ENCODE measurements around the gene LDB3. TPM values are rescaled to one million over a fixed set of nuclear protein-coding genes. Genes with fewer than 3 reads are reported as not detected.

Gene LDB3
- total RNA-seq, 3 donors from 2014 or later = 0.03 to 0.24 TPM; not detected in 1

DNA sequence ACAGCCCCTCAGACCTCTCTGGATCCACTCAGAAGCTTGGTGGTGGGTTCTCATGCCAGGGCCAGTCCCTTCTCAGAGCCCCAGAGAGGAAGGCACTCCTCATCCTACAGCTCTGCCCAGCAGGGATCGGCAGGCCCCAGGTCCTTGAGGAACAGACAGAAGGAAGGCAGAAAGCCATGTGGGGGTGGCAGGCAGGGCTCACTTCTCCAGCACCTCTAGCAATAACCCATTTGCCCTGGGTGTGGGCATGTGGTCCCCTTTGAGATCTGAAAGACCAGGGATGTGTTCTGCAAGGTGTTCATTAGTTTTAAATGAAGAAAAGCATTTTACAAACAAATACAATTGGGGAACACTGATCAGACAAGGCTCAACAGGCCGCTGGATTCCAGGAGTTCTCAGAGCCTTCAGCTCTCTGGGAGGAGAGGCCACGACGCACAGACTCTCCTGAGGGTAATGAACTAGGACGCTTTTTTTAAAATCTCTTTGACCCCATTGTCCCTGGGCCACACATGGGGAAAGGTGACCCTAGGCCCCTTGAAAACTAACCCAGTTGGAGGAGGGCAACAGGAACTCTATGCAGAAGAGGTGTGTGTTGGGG, 40.6 kb downstream of the LDB3 start:
- DNase-seq = no peak
- Mint-ChIP-seq H3K9me3 (no peaks in the 10 kb centered on the region), H3K4me3 (no peak overlapping the region), H3K36me3 (ENCODE audit: insufficient read depth) (no peaks in the 10 kb centered on the region), H3K4me1 (ENCODE audit: low read depth) (peaks cover 11% of the 10 kb centered on the region), H3K27me3 (ENCODE audit: low read depth) (no peaks in the 10 kb centered on the region)
- ATAC-seq = no peak

DNA sequence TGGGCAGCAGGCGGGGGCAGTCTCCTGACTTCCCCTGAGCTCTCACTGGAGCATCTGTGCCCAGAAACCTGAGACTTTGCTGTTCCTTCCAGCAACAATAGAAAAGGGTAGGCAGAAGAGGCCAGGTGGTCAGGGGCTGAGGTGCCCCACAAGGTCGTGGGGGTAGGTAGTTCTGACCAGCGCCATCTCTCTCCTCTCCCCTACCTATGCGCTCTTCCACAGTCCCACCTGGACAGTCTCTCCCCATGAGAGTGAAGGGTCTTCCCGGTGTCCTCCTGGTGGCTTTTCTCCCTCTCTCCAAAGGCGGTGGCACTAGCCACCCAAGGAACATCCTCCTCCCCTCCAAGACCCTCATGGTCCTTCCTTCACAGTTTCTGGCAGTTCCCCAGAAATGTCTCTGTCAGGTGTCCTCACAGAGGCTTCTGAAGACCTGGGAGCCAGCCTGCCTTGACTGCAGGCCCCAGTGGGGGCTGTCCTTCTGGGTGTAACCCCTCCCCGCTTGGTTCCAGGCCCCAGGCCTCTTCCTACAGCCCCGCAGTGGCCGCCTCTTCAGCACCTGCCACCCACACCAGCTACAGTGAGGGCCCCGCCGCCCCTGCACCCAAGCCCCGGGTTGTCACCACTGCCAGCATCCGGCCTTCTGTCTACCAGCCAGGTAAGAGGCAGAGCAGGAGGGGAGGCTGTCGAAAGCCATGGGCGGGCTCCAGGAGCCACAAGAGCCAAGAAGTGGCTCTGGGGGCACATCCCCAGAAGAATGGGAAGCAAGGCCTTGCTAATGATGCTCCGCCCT, 41.3 kb downstream of the LDB3 start:
- Mint-ChIP-seq H3K36me3 (ENCODE audit: insufficient read depth) (no peaks in the 10 kb centered on the region), H3K9me3 (no peaks in the 10 kb centered on the region), H3K4me3 (peak overlapping the region; percentile 86), H3K27me3 (ENCODE audit: low read depth) (no peaks in the 10 kb centered on the region), H3K4me1 (ENCODE audit: low read depth) (peaks cover 11% of the 10 kb centered on the region)
- no peak for DNase-seq
- no peak for ATAC-seq

DNA sequence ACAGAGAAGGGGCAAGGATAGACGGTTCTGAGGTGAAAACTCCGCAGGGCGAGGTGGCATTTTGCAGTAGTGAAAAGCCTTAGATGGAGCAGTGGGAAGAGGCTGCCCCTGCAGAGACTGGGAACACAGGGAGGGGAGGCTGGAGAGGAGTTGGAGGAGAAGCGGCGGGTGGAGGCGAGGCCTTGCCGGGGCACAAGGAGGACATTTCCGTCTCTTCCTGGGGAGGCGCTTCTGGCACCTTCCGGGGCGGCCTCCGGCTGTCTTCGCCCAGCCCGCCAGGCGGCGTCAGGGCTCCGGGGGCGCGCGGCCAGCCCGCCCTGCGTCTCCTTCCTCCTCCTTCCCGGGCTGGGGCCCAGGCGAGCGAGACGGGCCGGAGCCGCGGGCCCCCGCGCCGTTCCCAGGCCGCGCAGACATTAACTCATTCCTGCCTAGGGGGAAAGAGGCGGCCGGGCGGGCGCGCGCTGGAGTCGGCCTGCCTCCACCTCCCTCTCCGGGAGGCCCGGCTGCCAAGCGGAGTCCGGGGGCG, 42.7 kb downstream of the LDB3 start:
- ATAC-seq = peak; percentile 93 to 94
- Mint-ChIP-seq H3K27me3 (ENCODE audit: low read depth) (no peaks in the 10 kb centered on the region), H3K9me3 (no peaks in the 10 kb centered on the region), H3K4me3 (peak overlapping the region; percentile 86), H3K36me3 (ENCODE audit: insufficient read depth) (no peaks in the 10 kb centered on the region), H3K4me1 (ENCODE audit: low read depth) (peaks cover 11% of the 10 kb centered on the region)
- DNase-seq = peak; percentile 79

DNA sequence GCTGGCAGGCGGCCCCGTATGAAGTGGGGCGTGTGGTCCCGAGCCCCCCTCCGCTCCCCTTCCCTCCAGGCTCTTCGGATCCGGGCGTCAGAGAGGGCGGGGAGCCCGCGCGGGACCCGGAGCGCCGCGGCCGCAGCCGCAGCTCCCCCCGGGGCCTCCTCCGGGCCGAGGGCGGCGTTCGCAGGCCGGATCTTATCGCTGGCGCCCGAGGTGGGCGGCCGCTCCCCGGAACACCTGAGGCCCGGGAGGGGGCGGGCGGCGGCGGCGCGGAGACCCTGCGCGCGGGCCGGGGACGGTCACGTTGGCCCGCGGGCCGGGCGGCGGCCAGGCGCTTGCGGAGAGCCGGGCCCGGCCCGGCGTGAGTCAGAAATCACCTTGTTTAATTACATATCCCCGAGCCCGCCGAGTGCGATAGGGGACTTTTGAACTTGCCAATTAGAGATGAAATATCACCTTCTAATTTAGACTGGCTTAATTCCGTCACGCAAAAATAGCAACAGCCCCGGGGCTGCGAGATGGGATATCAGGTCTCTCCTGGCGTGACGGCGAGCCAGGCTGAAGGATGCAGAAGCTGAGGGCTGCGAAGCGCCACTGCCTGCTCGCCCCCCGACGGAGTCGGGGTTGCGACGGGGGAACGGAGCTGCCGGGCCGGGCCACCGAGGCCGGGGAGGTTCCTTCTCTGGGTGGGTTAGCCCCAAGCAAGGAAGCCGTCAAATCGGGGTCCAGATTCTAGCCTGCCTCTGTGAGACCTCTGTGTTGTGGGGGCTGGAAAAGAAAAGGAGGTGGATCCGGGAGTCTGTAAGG, 43.4 kb downstream of the LDB3 start:
- Mint-ChIP-seq H3K4me1 (ENCODE audit: low read depth) (peaks cover 11% of the 10 kb centered on the region), H3K9me3 (no peaks in the 10 kb centered on the region), H3K4me3 (peak overlapping the region; percentile 82), H3K27me3 (ENCODE audit: low read depth) (no peaks in the 10 kb centered on the region), H3K36me3 (ENCODE audit: insufficient read depth) (no peaks in the 10 kb centered on the region)
- DNase-seq (peak; percentile 36), ATAC-seq (peak; percentile 64)

DNA sequence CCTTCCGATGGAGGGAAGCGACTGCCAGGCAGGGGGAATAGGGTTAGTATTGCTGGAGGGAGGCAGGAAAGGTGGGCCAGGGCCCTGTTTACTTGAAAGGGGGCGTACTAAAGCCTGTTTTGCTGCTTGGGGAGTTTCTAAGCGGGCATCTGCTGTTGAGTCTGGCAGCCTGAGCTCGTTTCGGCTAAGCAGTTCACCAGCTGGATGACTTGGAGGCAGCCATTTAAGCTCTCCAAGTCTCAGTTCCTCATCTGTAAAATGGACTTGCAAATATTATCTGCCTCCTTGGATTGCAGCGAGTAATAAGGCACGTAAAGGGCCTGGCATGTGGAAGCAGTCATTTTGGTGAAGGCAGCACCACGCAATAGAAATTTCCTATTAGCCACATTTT, 44.0 kb downstream of the LDB3 start:
- H3K9me3 Mint-ChIP-seq = no peaks in the 10 kb centered on the region
- ATAC-seq (no peak), DNase-seq (no peak)
- H3K4me3 Mint-ChIP-seq = peak overlapping the region; percentile 82
- H3K36me3 Mint-ChIP-seq (ENCODE audit: insufficient read depth) = no peaks in the 10 kb centered on the region
- H3K27me3 Mint-ChIP-seq (ENCODE audit: low read depth) = no peaks in the 10 kb centered on the region
- H3K4me1 Mint-ChIP-seq (ENCODE audit: low read depth) = peaks cover 11% of the 10 kb centered on the region

DNA sequence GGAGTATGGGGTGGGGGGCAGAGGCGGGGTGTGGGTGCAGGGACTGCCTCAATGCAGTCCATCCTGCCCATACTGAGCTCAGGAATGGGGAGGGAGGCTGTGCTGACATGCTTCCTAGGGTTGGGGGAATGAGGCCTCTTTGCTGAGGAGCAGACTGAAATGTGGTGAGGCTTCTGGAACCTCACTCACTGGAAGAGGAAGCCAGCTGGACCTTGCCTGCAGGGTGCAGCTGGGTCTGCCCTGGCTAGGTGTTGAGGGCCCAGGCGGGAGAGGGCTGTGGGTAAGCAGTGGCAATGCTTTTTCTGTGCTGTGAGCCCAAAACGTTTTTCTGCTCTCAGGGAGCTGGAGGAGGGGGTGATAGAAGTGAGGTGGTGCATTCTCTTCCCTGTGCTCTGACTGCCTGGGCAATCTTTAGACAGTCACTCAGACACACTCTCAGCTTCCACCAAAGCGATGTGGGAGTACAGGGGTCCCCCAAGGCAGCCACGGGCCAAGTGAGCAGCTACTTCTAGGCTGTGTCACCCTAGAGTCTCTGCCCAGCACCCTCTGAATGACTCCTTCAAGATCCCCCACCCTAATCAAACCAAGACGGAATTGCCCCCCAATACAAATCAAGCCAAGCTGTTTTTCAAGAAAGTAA, 47.0 kb downstream of the LDB3 start:
- ATAC-seq = no peak
- no peaks in the 10 kb centered on the region for H3K9me3 Mint-ChIP-seq
- H3K27me3 Mint-ChIP-seq (ENCODE audit: low read depth) = no peaks in the 10 kb centered on the region

DNA sequence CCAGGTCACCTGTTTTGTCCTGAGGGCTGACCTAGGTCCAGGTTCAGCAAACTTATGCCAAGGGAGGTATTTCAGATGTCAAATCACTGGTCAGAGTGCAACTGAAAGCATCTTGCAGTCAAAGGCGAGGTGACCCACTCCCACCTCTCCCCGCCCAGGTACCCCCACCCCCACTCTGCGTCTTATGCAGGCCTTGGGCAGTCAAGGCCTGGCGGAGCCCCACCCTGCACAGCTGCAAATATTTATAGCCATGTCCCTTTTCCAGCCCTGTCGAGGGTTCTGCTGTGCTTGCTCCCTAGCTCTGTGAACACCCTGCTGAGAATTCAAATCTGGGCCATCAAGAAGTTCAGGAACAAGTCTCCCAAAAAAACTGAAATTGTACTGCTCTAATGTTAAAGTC, 47.5 kb downstream of the LDB3 start:
- no peak for ATAC-seq
- Mint-ChIP-seq H3K4me3 (no peak overlapping the region), H3K9me3 (no peaks in the 10 kb centered on the region), H3K36me3 (ENCODE audit: insufficient read depth) (no peaks in the 10 kb centered on the region), H3K4me1 (ENCODE audit: low read depth) (peaks cover 5% of the 10 kb centered on the region), H3K27me3 (ENCODE audit: low read depth) (no peaks in the 10 kb centered on the region)
- DNase-seq = no peak

More for the DNA sequence above, 47.0 kb downstream of the LDB3 start:
- no peak for DNase-seq
- no peaks in the 10 kb centered on the region for H3K36me3 Mint-ChIP-seq (ENCODE audit: insufficient read depth)
- peaks cover 9% of the 10 kb centered on the region for H3K4me1 Mint-ChIP-seq (ENCODE audit: low read depth)
- H3K4me3 Mint-ChIP-seq = no peak overlapping the region

DNA sequence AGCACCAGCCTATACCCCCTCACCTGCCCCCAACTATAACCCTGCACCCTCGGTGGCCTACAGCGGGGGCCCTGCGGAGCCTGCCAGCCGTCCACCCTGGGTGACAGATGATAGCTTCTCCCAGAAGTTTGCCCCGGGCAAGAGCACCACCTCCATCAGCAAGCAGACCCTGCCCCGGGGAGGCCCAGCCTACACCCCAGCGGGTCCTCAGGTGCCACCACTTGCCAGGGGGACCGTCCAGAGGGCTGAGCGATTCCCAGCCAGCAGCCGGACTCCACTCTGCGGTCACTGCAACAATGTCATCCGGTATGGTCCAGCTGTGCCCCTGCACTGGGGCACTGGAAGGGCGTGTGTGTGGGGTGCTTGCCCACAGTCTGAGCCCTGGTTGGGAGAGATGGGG, 48.2 kb downstream of the LDB3 start:
- Mint-ChIP-seq H3K4me1 (ENCODE audit: low read depth) (peaks cover 3% of the 10 kb centered on the region), H3K4me3 (no peak overlapping the region), H3K36me3 (ENCODE audit: insufficient read depth) (no peaks in the 10 kb centered on the region), H3K9me3 (no peaks in the 10 kb centered on the region), H3K27me3 (ENCODE audit: low read depth) (no peaks in the 10 kb centered on the region)
- ATAC-seq (no peak), DNase-seq (no peak)

DNA sequence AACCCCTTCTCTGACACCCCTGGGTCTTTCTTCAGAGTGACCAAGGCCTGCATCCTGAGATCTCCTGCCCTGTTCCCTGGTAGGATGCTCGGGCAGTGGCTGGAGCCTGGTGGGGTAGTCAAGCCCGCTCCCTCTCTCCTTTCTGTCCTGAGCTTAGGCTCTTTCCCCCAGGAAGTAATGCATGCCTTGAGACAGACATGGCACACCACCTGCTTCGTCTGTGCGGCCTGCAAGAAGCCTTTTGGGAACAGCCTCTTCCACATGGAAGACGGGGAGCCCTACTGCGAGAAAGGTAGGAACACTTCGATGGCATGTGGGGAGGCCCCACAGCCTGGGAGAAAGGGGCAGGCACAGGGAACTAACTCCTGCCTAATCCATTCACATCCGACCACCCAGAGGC, 50.2 kb downstream of the LDB3 start:
- Mint-ChIP-seq H3K9me3 (no peaks in the 10 kb centered on the region), H3K27me3 (ENCODE audit: low read depth) (no peaks in the 10 kb centered on the region)
- ATAC-seq = no peak

DNA sequence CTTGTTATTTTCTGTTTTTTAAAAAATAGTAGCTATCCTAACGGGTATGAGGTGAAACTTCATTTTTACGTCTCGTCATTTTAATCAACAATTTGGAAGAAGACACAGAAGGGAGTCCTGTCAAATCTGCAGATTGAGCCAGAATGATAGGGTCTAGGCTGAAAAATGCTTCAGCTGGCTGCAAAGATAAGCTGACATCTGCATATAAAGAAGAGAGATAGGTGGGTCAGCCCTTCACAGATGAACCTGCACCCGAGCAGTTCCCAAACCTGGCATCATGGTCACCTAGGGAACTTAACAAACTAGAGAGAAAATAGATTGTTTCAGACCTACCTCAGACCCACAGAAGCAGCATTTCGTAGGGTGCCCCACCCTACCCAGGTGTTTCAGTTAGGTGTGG, 52.9 kb downstream of the LDB3 start:
- Mint-ChIP-seq H3K4me3 (no peak overlapping the region), H3K4me1 (ENCODE audit: low read depth) (peaks cover 7% of the 10 kb centered on the region), H3K9me3 (no peaks in the 10 kb centered on the region), H3K36me3 (ENCODE audit: insufficient read depth) (no peaks in the 10 kb centered on the region), H3K27me3 (ENCODE audit: low read depth) (no peaks in the 10 kb centered on the region)
- ATAC-seq (no peak), DNase-seq (no peak)

More for the DNA sequence above, 50.2 kb downstream of the LDB3 start:
- no peak overlapping the region for H3K4me3 Mint-ChIP-seq
- no peaks in the 10 kb centered on the region for H3K36me3 Mint-ChIP-seq (ENCODE audit: insufficient read depth)
- no peak for DNase-seq
- peaks cover 7% of the 10 kb centered on the region for H3K4me1 Mint-ChIP-seq (ENCODE audit: low read depth)

DNA sequence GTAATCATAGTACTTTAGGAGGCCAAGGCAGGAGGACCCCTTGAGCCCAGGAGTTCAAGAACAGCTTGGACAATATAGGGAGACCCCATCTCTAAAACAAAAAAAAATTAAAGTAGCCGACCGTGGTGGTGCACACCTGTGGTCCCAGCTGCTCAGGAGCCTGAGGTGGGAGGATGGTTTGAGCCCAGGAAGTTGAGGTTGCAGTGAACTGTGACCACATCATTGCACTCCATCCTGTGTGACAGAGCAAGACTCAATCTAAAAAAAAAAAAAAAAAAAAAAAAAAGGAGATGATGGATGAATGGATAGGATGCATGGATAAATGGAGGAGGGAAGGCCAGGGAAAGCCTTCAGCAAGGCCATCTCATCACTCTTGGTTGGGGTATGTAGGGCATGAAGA, 54.7 kb downstream of the LDB3 start:
- H3K4me1 Mint-ChIP-seq (ENCODE audit: low read depth) = peaks cover 7% of the 10 kb centered on the region
- no peak for DNase-seq
- peaks cover 2% of the 10 kb centered on the region for H3K27me3 Mint-ChIP-seq (ENCODE audit: low read depth)
- no peak for ATAC-seq
- no peaks in the 10 kb centered on the region for H3K9me3 Mint-ChIP-seq
- H3K4me3 Mint-ChIP-seq = no peak overlapping the region
- H3K36me3 Mint-ChIP-seq (ENCODE audit: insufficient read depth) = no peaks in the 10 kb centered on the region

DNA sequence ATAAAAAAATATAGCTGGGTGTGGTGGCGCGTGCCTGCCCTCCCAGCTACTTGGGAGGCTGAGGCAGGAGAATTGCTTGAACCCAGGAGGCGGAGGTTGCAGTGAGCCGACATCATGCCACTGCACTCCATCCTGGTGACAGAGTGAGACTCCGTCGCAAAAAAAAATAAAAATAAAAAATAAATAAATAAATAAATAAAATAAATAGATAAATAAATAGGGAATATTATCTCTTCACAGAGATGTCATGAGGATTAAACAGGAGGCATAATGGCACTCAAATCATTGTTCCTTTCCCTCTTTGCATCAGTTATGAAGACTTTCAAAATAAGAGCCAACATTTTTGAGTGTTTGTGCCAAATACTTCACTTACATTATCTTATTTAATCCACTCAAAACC, 56.1 kb downstream of the LDB3 start:
- Mint-ChIP-seq H3K4me1 (ENCODE audit: low read depth) (peaks cover 7% of the 10 kb centered on the region), H3K27me3 (ENCODE audit: low read depth) (peaks cover 4% of the 10 kb centered on the region), H3K4me3 (no peak overlapping the region), H3K9me3 (no peaks in the 10 kb centered on the region), H3K36me3 (ENCODE audit: insufficient read depth) (no peaks in the 10 kb centered on the region)
- no peak for DNase-seq
- ATAC-seq = no peak

DNA sequence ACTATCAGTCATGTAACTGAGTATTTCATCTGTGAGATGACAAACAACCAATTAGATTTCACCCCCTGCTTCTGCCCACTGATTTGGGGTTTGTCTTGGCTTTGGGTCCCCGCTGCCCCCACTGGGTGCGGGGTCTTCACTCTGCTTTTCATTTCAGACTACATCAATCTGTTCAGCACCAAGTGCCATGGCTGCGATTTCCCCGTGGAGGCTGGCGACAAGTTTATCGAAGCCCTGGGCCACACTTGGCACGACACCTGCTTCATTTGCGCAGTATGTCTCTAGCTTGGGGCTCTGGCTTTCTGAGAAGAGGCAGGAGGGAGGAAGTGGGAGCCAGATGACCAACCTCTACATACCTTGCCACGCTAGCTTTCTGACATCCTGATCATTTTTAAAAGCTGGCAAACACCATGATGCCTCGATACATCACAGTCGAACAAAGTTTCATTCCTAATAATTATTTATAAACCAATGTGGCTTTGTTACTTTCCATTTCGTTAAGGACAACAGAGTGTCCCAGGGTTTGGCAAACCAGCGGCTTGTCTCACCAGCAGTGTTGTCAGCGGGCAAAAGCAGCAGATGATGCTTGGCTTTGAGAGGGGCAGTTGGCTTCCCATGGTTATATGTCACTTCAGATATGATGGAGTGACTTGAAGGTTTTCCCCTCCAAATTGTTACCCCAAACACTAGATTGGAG, 57.8 kb downstream of the LDB3 start:
- H3K36me3 Mint-ChIP-seq (ENCODE audit: insufficient read depth) = no peaks in the 10 kb centered on the region
- H3K9me3 Mint-ChIP-seq = no peaks in the 10 kb centered on the region
- H3K4me1 Mint-ChIP-seq (ENCODE audit: low read depth) = peaks cover 7% of the 10 kb centered on the region
- ATAC-seq = no peak
- no peak overlapping the region for H3K4me3 Mint-ChIP-seq
- DNase-seq = no peak
- peaks cover 4% of the 10 kb centered on the region for H3K27me3 Mint-ChIP-seq (ENCODE audit: low read depth)

DNA sequence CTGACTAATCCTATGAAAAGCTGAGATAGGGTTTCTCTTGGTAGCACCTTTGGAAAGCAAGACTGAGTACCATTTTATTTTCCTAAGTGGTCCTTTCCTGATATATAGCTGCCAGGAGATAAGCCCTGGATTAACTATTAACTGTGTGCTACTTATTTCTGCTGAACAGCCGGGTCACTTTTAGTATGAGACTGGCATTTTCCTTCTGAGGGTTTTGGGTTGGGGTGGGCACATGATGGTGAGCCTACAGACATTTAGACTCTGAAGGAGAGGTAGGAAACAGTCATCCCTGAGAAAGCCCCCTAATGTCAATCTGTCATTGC, 58.3 kb downstream of the LDB3 start:
- Mint-ChIP-seq H3K27me3 (ENCODE audit: low read depth) (peaks cover 4% of the 10 kb centered on the region), H3K36me3 (ENCODE audit: insufficient read depth) (no peaks in the 10 kb centered on the region), H3K4me3 (no peak overlapping the region), H3K9me3 (no peaks in the 10 kb centered on the region), H3K4me1 (ENCODE audit: low read depth) (peaks cover 7% of the 10 kb centered on the region)
- no peak for ATAC-seq
- no peak for DNase-seq

All from activated T-cell treated with anti-CD3 and anti-CD28 coated beads, Interleukin-2, amount 50 U/mL, for 4 hours (primary cell).